HepG2 (cell line): Measurements from ENCODE around the gene KRTAP5-1. TPM values are rescaled to one million over a fixed set of nuclear protein-coding genes. Genes with fewer than 3 reads are reported as not detected.

Experiments
- ATAC-seq: fragments of 200-7000 bp; cut with Tn5 transposase; 3 replicates; pipeline ENCODE4 v1.9.1; 2020; ENCODE audit warnings: mild to moderate bottlenecking, moderate library complexity
- BruUV-seq: library from RNA; stranded (reverse); fragments of 400-500 nt; replicated peaks from 2 replicates; lab custom pipeline; 2021; lab: Mats Ljungman, UMichigan
- CTCF ChIA-PET: fragments of 300-600 bp; formaldehyde crosslinking; extraction: SDS; loops from one replicate; lab custom pipeline; 2021; ENCODE audit warnings: low total read pairs, inconsistent platforms, low intra/inter-chr PET ratio; lab: Yijun Ruan, JAX
- POLR2A ChIA-PET: fragments of 350-600 bp; sonication (Branson Sonifier 250); formaldehyde crosslinking; loops from one replicate; lab custom pipeline; 2020; ENCODE audit warnings: antibody characterized with exemption, inconsistent platforms; lab: Yijun Ruan, JAX
- DNase-seq: peaks from one replicate; pipeline ENCODE4 v3.0.0-alpha.2; 2015; ENCODE audit warnings: low spot score
- FAIRE-seq: peaks from 3 replicates; lab custom pipeline; 2011; peaks lifted over from hg19 to GRCh38; lab: Jason Lieb, UNC
- H2AFZ ChIP-seq: one replicate; pipeline ENCODE4 v1.6.1; 2011; ENCODE audit warnings: low read length, inconsistent platforms
- H3K27ac ChIP-seq: fragments of 300-600 bp; 3 replicates; pipeline ENCODE4 v1.8.0; 2011; ENCODE audit warnings: mixed run types, mild to moderate bottlenecking, mixed read lengths, low read length, inconsistent platforms; ENCODE audit not compliant: insufficient read depth; ENCODE audit errors: extremely low read length
- H3K27me3 ChIP-seq, 2 experiments: fragments of 200-600 bp in 1 of 2; 2 replicates in 1 of 2; 3 replicates in 1 of 2; pipeline versions ENCODE4 v1.6.0 to v1.8.0; 2011; ENCODE audit warnings: low read length in 2 of 2, mild to moderate bottlenecking in 2 of 2, moderate library complexity in 2 of 2, inconsistent platforms in 1 of 2; ENCODE audit not compliant: insufficient read depth in 2 of 2, control insufficient read depth in 1 of 2
- H3K36me3 ChIP-seq, 2 experiments: fragments of 200-600 bp in 1 of 2; replicated peaks in 1 of 2; 2 replicates in 1 of 2; 3 replicates in 1 of 2; pipeline versions ENCODE4 v1.5.1 to v1.8.0; 2011; ENCODE audit warnings: low read length in 2 of 2, inconsistent platforms in 1 of 2; ENCODE audit not compliant: insufficient read depth in 2 of 2, control insufficient read depth in 1 of 2
- H3K4me1 ChIP-seq: 2 replicates; pipeline ENCODE4 v1.5.1; 2012; ENCODE audit warnings: low read length, inconsistent platforms; ENCODE audit not compliant: insufficient read depth
- H3K4me2 ChIP-seq: 2 replicates; pipeline ENCODE4 v1.6.0; 2011; ENCODE audit warnings: low read depth, low read length, inconsistent platforms
- H3K4me3 ChIP-seq, 3 experiments: fragments of 200-600 bp in 1 of 3; sonication (generic), shearing (Covaris generic) in 1 of 3; replicated peaks in 1 of 3; 2 replicates each; pipeline ENCODE4 v1.5.1; 2011 to 2016; ENCODE audit warnings: low read length in 3 of 3, inconsistent platforms in 2 of 3, low read depth in 2 of 3, mild to moderate bottlenecking in 2 of 3, control low read depth in 1 of 3, mixed read lengths in 1 of 3; ENCODE audit not compliant: insufficient read depth in 1 of 3
- H3K79me2 ChIP-seq: one replicate; pipeline ENCODE4 v1.6.1; 2011; ENCODE audit warnings: low read length, inconsistent platforms; ENCODE audit not compliant: insufficient read depth
- H3K9ac ChIP-seq: 2 replicates; pipeline ENCODE4 v1.6.0; 2011; ENCODE audit warnings: mild to moderate bottlenecking, low read depth, low read length, inconsistent platforms; ENCODE audit not compliant: insufficient read depth
- H3K9me3 ChIP-seq: 2 replicates; pipeline ENCODE4 v1.5.1; 2012; ENCODE audit warnings: mild to moderate bottlenecking, low read length
- H4K20me1 ChIP-seq: 2 replicates; pipeline ENCODE4 v1.6.0; 2011; ENCODE audit warnings: inconsistent platforms, mild to moderate bottlenecking, low read length, moderate library complexity; ENCODE audit not compliant: insufficient read depth
- EZH2 ChIP-seq: conservative IDR thresholded peaks from 2 replicates; pipeline ENCODE4 v1.6.1; 2012; ENCODE audit warnings: mild to moderate bottlenecking, low read depth, low read length, moderate library complexity
- GZF1 ChIP-seq: sonication (generic); formaldehyde crosslinking; IDR thresholded peaks from 2 replicates; pipeline ENCODE4 v1.5.1; 2020; ENCODE audit warnings: mild to moderate bottlenecking, missing genetic modification reagents
- TARDBP ChIP-seq: sonication (generic); formaldehyde crosslinking; IDR thresholded peaks from 2 replicates; pipeline ENCODE4 v1.8.0; 2022; ENCODE audit warnings: mild to moderate bottlenecking, missing genetic modification reagents
- WGBS: methylation state at CpG from one replicate; pipeline ENCODE4 v1.1.6; 2017; ENCODE audit warnings: low lambda C conversion rate; 5-methylcytosine and 5-hydroxymethylcytosine counted together
- in situ Hi-C: cut with HindIII; loops from 2 replicates; pipeline ENCODE4 v1.10.0; 2017; ENCODE audit warnings: low pct_unique_long_range_greater_than_20kb; ENCODE audit not compliant: extremely low pct_ligation_motif_present
- intact Hi-C: fragments of 100-400 bp; cut with micrococcal nuclease; formaldehyde crosslinking; loops from one replicate; pipeline ENCODE4 v1.10.0; 2022; ENCODE audit not compliant: unreplicated experiment
- polyA plus RNA-seq, 8 experiments: library from polyadenylated mRNA; depleted of rRNA in 3 of 8; stranded (reverse) in 7 of 8; unstranded in 1 of 8; fragments of >200 nt; fragmentation: Illumina TruSeq in 4 of 8; extraction: Trizol in 4 of 8; gene quantifications; 2 replicates each; pipeline versions ENCODE4 v1.2.1 to v1.2.3, GENCODE V29; 2011 to 2016; ENCODE audit warnings: low read depth in 4 of 8, missing spikeins in 1 of 8, mixed read lengths in 1 of 8; ENCODE audit not compliant: insufficient read depth in 1 of 8
- total RNA-seq, 5 experiments: library from RNA; depleted of rRNA; stranded (reverse); fragments of >200 nt; fragmentation: Illumina TruSeq; extraction: Trizol; gene quantifications; 2 replicates each; pipeline ENCODE4 v1.2.3, GENCODE V29; 2016; ENCODE audit warnings: low read depth in 1 of 5
- TF ChIP-seq, protein P1 (sequence below): sonication (generic); formaldehyde crosslinking; IDR thresholded peaks from 2 replicates; pipeline ENCODE4 v1.5.0; 2020; ENCODE audit warnings: mild to moderate bottlenecking, missing genetic modification reagents

The KRTAP5-1 gene
- total and polyA plus RNA-seq, 2 of the 13 experiments (the other 11 are each of a cell fraction or from before 2014, with no cell fraction given): not detected

- Histone ChIP-seq H3K4me3 (no peak overlapping the region), H3K27ac (no peak overlapping the region), H3K79me2 (no peaks in the 10 kb centered on the region), H3K4me1 (peaks cover 11% of the 10 kb centered on the region)
- in situ Hi-C loops: no loop called here
- intact Hi-C loops: loop anchor here (5.0 kb wide), 1 partner anchor 82 kb away; the partner anchor contains the start of gene KRTAP5-5
- FAIRE-seq: no peak
- TF ChIP-seq EZH2 (peak; percentile 34; the same call in 1 of the 2 replicates), TARDBP (CRISPR knock-in tag) (no peak)
- TF ChIP-seq, all 625 proteins: peak for 1
- Histone ChIP-seq H3K9ac (no peak overlapping the region), H3K4me2 (no peak overlapping the region), H3K27me3 (peaks cover 37 to 78% of the 10 kb centered on the region in 2 experiments; a peak in 4 of 5 replicates), H4K20me1 (no peaks in the 10 kb centered on the region), H2AFZ (no peak overlapping the region), H3K9me3 (no peaks in the 10 kb centered on the region), H3K36me3 (no peaks in the 10 kb centered on the region)
- no peak for DNase-seq
- BruUV-seq: no TSS peak
- ChIA-PET POLR2A (no interaction called here), CTCF (interaction anchor here (0.6 to 2.7 kb wide), 3 partner anchors 29 to 331 kb away, joined by 3 to 17 read pairs (median 6); partner anchors contain the start of gene KRTAP5-5)
- no peak for ATAC-seq
- 4% methylated on average over 5 of the region's 5 CpGs for WGBS
Observed at GRCh38 chr11:1545432-1545831, 39.7 kb downstream of the KRTAP5-1 start.

DNA sequence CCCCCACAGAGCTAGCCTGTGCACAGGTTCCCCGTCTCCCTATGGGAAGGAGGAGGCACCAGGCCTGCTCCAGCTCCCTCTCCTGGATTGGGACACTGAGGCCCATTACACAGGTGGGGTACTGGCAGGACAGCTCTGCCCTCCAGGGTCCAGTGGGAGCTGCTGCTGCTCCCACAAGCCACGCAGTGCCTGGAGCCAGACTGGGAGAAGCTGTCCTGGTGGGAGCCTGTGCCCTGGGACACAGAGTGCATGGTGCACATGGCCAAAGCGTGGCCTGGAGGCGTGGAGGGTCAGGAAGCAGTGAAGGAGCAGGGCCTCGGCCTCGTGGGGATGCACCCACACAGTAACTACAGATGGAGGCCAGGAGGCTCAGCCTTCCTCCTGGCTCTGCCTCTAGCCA is 40.5 kb downstream of the KRTAP5-1 start:
- CTCF ChIA-PET: interaction anchor here (2.7 kb wide), 1 partner anchor 30 kb away, joined by 17 read pairs; no protein-coding TSS in a partner anchor
- WGBS: 13% methylated on average over 3 of the region's 6 CpGs
- intact Hi-C loops: no loop called here
- TF ChIP-seq, protein P1, sequence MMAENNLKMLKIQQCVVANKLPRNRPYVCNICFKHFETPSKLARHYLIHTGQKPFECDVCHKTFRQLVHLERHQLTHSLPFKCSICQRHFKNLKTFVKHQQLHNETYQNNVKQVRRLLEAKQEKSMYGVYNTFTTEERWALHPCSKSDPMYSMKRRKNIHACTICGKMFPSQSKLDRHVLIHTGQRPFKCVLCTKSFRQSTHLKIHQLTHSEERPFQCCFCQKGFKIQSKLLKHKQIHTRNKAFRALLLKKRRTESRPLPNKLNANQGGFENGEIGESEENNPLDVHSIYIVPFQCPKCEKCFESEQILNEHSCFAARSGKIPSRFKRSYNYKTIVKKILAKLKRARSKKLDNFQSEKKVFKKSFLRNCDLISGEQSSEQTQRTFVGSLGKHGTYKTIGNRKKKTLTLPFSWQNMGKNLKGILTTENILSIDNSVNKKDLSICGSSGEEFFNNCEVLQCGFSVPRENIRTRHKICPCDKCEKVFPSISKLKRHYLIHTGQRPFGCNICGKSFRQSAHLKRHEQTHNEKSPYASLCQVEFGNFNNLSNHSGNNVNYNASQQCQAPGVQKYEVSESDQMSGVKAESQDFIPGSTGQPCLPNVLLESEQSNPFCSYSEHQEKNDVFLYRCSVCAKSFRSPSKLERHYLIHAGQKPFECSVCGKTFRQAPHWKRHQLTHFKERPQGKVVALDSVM (CRISPR knock-in tag): no peak
- TF ChIP-seq GZF1 (CRISPR knock-in tag): no peak
- no peak for ATAC-seq
- Histone ChIP-seq H3K4me1 (peaks cover 11% of the 10 kb centered on the region), H3K27ac (no peak overlapping the region), H3K4me2 (no peak overlapping the region), H3K36me3 (no peaks in the 10 kb centered on the region), H2AFZ (no peak overlapping the region), H3K9ac (no peak overlapping the region), H3K27me3 (peaks cover 40 to 87% of the 10 kb centered on the region in 2 experiments; a peak in 4 of 5 replicates), H3K9me3 (no peaks in the 10 kb centered on the region), H4K20me1 (no peaks in the 10 kb centered on the region), H3K4me3 (no peak overlapping the region), H3K79me2 (no peaks in the 10 kb centered on the region)
- DNase-seq: no peak
- no peak for FAIRE-seq
- in situ Hi-C loops: no loop called here
- BruUV-seq: no TSS peak
- POLR2A ChIA-PET: no interaction called here
